Right renal pelvis (tissue), 4 donors: ENCODE results near the gene EXOC3L4. TPM values are rescaled to one million over a fixed set of nuclear protein-coding genes. Genes with fewer than 3 reads are reported as not detected.
"Not testable (repeated sequence)": the region's sequence is repeated elsewhere in the genome, so short reads cannot be mapped to it uniquely, and the experiment has no call there.

Experiments
- DNase-seq, 4 donors: peaks; one replicate each; pipeline ENCODE4 v3.0.0-alpha.2; 2013; ENCODE audit warnings: low read depth in 4 of 4, low spot score in 3 of 4, missing footprints in 1 of 4
- polyA plus RNA-seq, 4 donors: library from polyadenylated mRNA; unstranded; fragments of 120-200 nt; gene quantifications; one replicate each; pipeline ENCODE4 v1.2.1, GENCODE V29; 2013; ENCODE audit not compliant: insufficient read length in 4 of 4

Gene EXOC3L4
- polyA plus RNA-seq, 4 donors = 1.5 to 3.8 (median 2.7) TPM

DNA sequence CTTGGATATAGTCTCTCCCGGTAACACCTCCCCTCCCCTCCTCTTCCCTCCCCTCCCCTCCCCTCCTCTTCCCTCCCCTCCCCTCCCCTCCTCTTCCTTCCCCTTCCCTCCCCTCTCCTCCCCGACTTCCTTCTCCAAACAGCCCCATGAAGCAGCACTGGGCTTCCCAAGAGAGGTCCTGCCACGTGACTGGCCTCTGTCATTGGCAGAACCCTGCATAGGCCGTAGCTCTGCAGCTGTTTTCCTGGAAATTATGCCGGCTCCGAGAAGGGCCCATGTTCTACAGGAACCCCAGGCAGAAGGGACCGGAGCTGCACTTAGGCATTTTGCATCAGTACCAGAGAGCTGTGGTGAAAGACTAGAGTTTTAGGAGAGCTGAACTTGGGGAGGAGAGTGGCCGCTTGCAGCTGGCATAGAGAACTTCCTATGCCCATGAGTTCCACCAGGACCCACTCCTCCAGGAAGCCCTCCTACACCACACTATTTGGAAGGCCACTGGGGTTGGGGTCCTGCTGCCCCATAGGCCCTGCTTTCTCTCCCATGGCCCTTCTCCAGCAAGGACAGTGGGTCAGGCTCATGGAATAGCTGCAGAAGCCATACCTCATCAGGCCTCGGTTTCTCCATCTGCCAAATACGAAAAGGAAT lies 23.6 kb downstream of the EXOC3L4 start:
- DNase-seq = no peak

DNA sequence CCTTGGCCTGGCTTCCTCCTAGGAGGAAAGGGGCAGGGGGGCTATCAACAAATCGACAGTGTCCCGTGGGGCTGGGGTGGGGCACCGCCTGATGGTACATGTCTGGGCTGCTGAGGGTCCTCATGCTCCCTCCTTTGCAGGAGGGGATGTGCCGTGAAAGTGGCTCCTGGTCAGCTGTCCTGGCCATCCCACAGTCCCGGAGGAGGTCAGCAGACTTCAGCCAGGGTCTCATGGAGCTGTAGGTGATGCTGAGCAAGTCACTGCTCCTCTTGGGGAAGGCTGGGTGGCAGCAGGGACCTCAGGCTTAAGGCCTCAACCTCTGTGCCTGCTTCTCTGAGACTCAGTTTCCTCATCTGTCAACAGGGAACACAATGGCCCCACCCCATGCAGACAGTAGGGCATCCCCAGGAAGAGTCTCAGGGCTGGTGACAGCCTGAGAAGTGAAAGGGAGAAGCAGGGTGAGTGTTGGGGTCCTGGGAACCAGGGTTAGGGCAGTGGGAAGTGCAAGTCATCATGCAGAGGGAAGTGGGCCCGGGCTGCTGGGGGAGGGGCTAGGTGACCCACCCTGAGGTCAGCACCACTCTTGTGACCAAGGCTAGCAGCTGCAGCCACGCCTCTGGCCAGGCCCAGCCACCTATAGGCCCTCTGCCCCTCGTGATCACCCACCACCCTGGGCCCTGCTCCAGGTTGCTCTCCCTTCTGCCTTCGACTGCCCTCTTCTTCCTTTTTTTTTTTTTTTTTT lies 24.3 kb downstream of the EXOC3L4 start:
- no peak for DNase-seq

GRCh38 chr14:103119527-103119926 lies 25.0 kb downstream of the EXOC3L4 start:
- DNase-seq = not testable (repeated sequence)

DNA sequence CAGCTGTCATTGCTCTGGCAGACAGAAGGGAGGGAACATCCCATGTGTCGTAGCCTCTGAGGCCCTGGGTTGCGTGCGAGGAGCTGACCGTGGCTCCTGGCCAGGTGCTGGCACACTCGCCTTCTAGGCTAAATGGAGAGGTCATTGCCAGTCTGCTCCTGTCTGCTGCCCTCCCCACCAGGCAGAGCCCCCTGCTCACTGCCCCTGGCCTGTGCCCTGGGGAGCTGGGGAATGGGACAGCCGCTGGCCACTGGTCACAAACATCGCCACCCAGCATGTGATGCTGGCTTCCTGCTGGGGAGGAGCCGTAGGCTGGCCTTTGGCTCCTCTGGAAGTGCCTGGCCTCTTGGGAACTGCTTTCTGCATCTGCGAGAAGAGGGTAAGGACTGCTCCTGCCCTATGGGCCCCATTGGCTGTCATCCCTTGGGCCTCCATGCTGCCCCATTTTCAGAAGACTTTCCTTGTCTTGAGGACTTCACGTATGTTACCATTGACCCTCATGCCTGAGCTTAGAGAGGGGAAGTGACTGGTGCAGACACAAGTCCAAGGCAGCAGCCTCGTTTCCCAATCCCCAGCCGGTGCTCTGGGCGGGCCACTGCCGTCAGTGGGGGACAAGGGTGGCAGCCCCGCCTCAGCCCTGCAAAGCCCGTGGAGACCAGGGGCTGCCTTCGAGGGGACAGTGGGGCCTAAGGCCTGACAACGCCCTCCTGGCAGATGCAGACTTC lies 26.8 kb downstream of the EXOC3L4 start:
- DNase-seq = no peak

DNA sequence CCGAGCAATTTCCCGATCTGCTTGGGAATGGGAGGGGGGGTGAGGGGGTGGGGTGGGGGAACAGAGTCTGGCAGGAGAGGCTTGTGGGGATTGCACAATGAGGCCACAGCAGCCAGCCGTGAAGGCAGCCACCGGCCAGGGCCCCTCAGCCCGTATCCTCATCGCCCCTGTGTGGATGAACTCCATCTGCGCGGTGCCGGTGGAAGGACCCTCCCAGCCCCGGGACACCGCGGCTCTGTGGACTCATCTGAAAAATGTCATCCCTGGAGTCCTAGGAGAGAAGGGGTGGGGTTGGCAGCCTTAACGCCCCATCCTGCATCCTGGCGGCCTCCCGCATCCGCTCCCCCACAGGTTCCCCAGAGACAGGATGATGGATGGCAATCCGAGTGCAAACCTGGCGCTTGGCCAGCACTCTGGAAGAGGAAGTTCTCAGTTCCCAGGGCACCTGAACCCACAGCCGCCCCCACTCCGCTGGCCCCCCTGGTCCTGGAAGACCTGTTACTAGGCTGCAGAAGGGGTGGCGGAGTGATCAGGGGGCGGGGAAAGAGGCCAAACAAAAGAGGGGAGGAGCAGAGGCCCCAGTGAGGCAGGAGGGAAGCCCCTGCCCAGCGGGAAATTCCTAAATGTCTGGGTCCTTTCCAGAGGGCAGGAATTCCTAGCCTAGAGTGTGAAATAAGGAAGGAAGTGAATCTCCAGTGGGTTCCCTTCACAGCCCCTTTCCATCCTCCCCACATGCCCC lies 27.5 kb downstream of the EXOC3L4 start:
- DNase-seq = peak; percentile 84 to 92 (median 90)

DNA sequence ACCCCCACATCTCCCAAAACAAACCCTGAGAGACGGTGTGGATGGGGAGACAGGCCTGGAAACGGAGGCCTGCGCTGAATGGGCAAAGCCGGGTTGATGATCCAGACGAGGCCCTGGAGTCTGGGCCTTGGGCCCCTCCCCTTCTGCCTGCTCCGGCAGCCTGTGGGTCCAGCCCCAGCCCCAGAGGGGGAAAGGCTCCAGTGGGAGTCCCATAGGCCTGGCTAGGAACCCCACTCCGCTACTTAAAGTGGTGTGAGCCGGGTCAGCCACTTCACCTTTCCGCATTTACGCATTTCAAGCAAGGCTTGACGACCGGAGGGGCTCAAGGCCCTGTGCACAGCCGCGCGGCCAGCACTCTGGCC lies 28.0 kb downstream of the EXOC3L4 start:
- no peak for DNase-seq

- no peak for DNase-seq
Observed at GRCh38 chr14:103122947-103123633, 28.6 kb downstream of the EXOC3L4 start, which contains the start of gene TNFAIP2. TNFAIP2 (plus strand) TSS chr14:103123461; CDS start chr14:103126458, 2,997 bp downstream.

- no peak for DNase-seq
Observed at GRCh38 chr14:103123634-103124500, 29.3 kb downstream of the EXOC3L4 start.

DNA sequence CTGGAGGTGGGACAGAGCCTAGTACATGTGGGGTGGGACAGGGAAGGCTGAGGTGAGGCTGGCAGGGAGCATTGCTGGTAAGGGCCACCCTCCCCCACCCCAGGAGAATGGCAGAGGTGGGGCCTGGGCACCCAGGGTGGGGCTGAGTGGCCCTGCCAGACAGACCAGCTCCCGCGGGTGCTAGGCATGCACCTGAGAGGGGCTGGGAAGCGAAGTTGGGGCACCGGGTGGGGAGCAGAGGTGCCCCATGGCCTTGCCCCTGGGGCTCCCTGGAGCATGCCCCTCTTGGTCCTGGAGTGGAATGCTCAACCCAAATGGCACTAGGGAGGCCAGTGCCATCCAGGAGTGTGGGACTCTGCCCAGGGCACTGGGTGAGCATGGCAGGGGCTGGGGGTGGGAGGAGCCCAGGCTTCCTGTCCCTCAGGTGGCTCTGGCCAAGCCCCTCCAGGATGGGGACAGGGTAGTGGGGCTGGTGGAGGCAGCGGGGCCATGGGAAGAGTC lies 30.0 kb downstream of the EXOC3L4 start:
- no peak for DNase-seq

DNA sequence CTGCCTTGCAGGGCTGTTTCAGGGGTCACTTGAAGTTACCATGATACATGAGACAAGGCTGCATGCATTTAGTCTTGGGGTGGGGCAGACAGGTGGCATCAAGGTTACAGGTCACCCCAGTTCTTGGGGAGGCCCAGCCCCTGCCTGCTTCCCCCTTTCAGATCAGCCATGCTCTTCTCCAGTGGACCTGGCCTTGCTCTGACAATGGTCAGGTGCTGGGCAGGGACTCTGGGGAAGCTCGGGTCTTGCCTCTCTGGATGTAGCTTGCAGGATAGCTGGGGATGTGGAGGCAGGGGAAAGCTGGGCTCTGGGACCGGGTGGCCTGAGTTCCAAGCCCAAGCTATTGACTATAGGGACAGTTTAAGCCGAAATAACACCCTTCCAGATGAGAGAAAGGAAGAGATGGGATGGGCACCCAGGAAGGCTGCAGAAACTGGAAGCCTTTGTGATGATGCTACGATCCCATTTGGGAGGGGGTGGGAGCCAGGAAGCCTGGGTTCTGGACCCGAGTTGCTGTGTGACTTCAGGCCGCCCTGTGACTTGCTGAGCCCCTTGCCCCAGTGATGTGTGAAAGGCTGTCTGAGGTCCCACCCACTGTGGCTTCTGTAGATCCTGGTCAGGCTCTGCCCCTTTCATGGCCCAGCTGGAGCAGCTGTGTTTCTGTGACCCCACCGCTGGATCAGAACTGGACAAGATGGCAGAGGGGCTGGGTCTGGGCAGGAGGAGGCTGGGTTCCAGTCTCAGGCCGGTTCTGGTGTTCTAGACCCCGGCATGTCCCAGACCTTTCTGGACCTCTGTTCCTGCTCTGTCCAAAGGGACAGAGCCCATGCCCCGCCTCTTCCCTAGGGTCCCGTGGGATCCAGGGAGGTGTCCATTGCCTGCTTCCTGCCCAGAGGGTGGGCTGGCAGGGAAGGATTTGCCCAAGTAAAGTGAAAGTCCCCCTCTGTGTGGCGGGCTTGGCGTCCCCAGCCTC lies 30.9 kb downstream of the EXOC3L4 start:
- DNase-seq = no peak

DNA sequence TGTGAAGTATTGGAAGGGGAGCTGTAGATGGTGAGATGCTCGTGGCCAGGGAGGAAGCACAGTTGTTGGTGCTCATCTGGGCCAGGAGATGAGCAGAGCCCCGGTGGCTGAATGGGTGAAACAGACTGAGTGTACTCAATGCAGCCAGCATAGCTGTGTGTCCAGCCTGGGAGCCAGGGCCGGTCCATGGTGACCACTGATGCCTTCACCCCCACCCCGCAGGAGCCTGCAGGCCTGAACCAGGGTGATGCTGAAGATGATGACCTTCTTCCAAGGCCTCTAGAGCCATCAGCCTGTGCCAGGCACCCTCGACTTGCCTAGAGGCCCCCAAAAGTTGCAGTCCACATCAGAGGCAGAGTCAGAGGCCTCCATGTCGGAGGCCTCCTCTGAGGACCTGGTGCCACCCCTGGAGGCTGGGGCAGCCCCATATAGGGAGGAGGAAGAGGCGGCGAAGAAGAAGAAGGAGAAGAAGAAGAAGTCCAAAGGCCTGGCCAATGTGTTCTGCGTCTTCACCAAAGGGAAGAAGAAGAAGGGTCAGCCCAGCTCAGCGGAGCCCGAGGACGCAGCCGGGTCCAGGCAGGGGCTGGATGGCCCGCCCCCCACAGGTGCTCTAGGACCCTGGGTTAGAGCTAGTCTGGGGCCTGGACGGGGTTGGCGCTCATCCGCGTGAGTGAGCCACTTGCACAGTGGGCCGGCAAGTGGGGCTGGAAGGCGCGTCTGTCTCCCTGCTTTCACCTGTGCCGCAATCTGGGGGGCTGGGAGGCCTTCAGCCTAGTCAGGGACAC lies 31.8 kb downstream of the EXOC3L4 start:
- no peak for DNase-seq

- DNase-seq = no peak
Observed at GRCh38 chr14:103126873-103127304, 32.4 kb downstream of the EXOC3L4 start.

DNA sequence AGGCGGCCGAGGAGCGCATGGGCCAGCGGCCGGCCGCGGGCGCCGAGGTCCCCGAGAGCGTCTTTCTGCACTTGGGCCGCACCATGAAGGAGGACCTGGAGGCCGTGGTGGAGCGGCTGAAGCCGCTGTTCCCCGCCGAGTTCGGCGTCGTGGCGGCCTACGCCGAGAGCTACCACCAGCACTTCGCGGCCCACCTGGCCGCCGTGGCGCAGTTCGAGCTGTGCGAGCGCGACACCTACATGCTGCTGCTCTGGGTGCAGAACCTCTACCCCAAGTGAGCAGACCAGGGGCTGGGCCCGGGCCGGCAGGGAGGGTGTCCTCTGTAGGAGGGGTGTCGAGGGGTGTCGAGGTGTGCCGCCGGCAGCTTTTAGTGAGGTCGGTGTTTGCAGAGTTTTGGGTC lies 32.8 kb downstream of the EXOC3L4 start:
- DNase-seq = no peak

DNA sequence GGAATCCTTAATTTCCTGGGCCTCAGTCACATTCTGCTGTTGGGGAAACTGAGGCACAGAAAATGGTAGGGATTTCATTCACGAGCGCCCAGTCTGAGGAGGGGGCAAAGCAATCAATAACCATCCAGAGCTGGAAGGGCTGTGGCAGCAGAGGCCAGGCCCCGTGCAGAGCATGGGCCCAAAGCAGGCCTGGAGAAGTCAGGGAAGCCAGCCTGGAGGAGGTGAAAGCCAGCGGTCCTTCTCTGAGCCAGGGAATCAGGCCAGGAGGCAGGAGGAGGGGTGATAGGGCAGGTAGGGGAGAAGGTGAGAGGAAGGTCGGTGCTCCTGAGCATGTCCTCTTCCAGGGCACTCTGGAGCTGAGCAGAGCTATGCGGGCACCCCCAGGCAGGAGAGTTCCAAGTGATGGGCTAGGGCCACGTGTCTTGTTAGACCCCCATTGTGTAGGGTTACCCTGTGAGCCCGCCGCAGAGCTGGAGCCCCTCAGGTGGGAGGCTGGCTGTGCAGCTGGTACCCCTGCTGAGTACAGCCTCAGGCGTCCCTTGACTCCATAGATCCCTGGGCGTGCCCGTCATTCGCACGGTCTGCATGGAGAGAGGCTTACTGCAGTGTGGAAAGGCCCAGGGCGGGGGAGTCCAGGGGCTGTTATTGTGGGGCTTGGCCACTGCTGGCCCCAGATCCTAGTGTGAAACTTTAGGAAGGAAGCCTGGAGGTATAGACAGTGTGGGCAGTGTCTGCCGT lies 33.5 kb downstream of the EXOC3L4 start:
- no peak for DNase-seq

GRCh38 chr14:103128631-103129300 lies 34.2 kb downstream of the EXOC3L4 start:
- DNase-seq = no peak
